Measurements from ENCODE around the gene PFAS.

The PFAS gene

GRCh38 chr17:8282345-8282744 is 33.3 kb downstream of the PFAS start:
- TF ChIP-seq POLR2AphosphoS5 (IDR thresholded peaks at IDR 0.05; ENCODE audit: low read depth, low read length) = no peak
- no peak for TF ChIP-seq POLR2A (IDR thresholded peaks at IDR 0.05; ENCODE audit: low read depth, low read length)
- TF ChIP-seq TAF1 (IDR thresholded peaks at IDR 0.05; ENCODE audit: low read depth, low read length) = no peak
- no peak for TF ChIP-seq SPI1 (IDR thresholded peaks at IDR 0.05; ENCODE audit: low read depth, low read length)
- TF ChIP-seq POU2F2 (IDR thresholded peaks at IDR 0.05; ENCODE audit: low read depth, low read length) = no peak
- no peak for TF ChIP-seq PAX5 (IDR thresholded peaks at IDR 0.05; ENCODE audit: insufficient read depth, low read length, severe bottlenecking)
- DNase-seq (ENCODE audit: insufficient read length, low spot score) = no peak
- FAIRE-seq = no peak

GRCh38 chr17:8283356-8283755 is 34.3 kb downstream of the PFAS start:
- FAIRE-seq = no peak

GRCh38 chr17:8284126-8284525 is 35.0 kb downstream of the PFAS start:
- TF ChIP-seq TAF1 (IDR thresholded peaks at IDR 0.05; ENCODE audit: low read depth, low read length) (no peak), POLR2AphosphoS5 (IDR thresholded peaks at IDR 0.05; ENCODE audit: low read depth, low read length) (no peak), SPI1 (IDR thresholded peaks at IDR 0.05; ENCODE audit: low read depth, low read length) (no peak), POLR2A (IDR thresholded peaks at IDR 0.05; ENCODE audit: low read depth, low read length) (no peak), POU2F2 (IDR thresholded peaks at IDR 0.05; ENCODE audit: low read depth, low read length) (no peak), PAX5 (IDR thresholded peaks at IDR 0.05; ENCODE audit: insufficient read depth, low read length, severe bottlenecking) (no peak)
- DNase-seq (ENCODE audit: insufficient read length, low spot score) = no peak
- no peak for FAIRE-seq

More at GRCh38 chr17:8283356-8283755, 34.3 kb downstream of the PFAS start:
- TF ChIP-seq POLR2A (IDR thresholded peaks at IDR 0.05; ENCODE audit: low read depth, low read length) (no peak), TAF1 (IDR thresholded peaks at IDR 0.05; ENCODE audit: low read depth, low read length) (no peak), POU2F2 (IDR thresholded peaks at IDR 0.05; ENCODE audit: low read depth, low read length) (no peak), POLR2AphosphoS5 (IDR thresholded peaks at IDR 0.05; ENCODE audit: low read depth, low read length) (no peak), SPI1 (IDR thresholded peaks at IDR 0.05; ENCODE audit: low read depth, low read length) (no peak), PAX5 (IDR thresholded peaks at IDR 0.05; ENCODE audit: insufficient read depth, low read length, severe bottlenecking) (no peak)
- DNase-seq (ENCODE audit: insufficient read length, low spot score) = no peak

GRCh38 chr17:8285270-8286181 is 36.4 kb downstream of the PFAS start:
- no peak for DNase-seq (ENCODE audit: insufficient read length, low spot score)

GRCh38 chr17:8287651-8288335 is 38.7 kb downstream of the PFAS start:
- TF ChIP-seq TAF1 (IDR thresholded peaks at IDR 0.05; ENCODE audit: low read depth, low read length) (no peak), SPI1 (IDR thresholded peaks at IDR 0.05; ENCODE audit: low read depth, low read length) (no peak), POLR2AphosphoS5 (IDR thresholded peaks at IDR 0.05; ENCODE audit: low read depth, low read length) (no peak), POU2F2 (IDR thresholded peaks at IDR 0.05; ENCODE audit: low read depth, low read length) (no peak), POLR2A (IDR thresholded peaks at IDR 0.05; ENCODE audit: low read depth, low read length) (no peak), PAX5 (IDR thresholded peaks at IDR 0.05; ENCODE audit: insufficient read depth, low read length, severe bottlenecking) (no peak)
- FAIRE-seq = no peak
- no peak for DNase-seq (ENCODE audit: insufficient read length, low spot score)

More at GRCh38 chr17:8285270-8286181, 36.4 kb downstream of the PFAS start:
- TF ChIP-seq SPI1 (IDR thresholded peaks at IDR 0.05; ENCODE audit: low read depth, low read length) = peak; percentile 34; the same call in 1 of the 2 replicates
- no peak for TF ChIP-seq TAF1 (IDR thresholded peaks at IDR 0.05; ENCODE audit: low read depth, low read length)
- FAIRE-seq = no peak

DNA sequence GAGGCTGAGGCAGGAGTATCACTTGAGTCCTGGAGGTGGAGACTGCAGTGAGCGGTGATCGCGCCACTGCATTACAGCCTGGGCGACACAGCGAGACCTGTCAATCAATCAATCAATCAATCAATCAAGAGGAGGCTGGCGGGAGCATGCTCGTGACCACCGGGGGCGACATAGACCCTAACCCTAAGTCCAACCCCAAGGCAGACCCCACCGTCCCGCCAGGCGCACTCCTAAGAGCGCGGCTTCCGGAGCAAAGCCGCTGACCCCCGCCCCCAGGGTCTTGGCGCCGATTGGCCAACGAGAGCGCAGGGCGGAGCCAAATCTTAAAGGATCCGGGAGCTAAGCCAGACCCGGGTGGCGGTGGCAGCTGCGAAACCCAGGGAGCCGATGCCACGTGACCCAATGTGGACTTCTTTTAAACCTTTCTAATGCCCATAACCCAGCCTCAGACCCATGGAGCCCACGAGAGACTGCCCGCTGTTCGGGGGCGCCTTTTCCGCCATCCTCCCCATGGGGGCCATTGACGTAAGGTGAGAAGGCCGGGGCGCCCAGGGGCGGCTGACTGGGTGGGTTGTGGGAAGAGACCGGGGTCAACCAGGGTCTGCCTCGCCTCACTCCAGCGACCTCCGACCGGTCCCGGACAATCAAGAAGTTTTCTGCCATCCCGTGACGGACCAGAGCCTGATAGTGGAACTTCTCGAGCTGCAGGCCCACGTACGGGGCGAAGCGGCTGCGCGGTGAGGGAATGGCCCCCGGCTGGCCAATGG is 39.4 kb downstream of the PFAS start, which contains the start of gene RANGRF:
Gene RANGRF, plus strand, starts transcription at position 335 of the 767 bp plus-strand sequence. Its CDS starts 119 bp downstream, at position 454.
- DNase-seq (ENCODE audit: insufficient read length, low spot score) (peak; percentile 95), FAIRE-seq (peak; percentile 95)
- TF ChIP-seq POU2F2 (IDR thresholded peaks at IDR 0.05; ENCODE audit: low read depth, low read length) (peak; percentile 72; the same call in 1 of the 2 replicates), POLR2AphosphoS5 (IDR thresholded peaks at IDR 0.05; ENCODE audit: low read depth, low read length) (peak; percentile 72), SPI1 (IDR thresholded peaks at IDR 0.05; ENCODE audit: low read depth, low read length) (no peak), POLR2A (IDR thresholded peaks at IDR 0.05; ENCODE audit: low read depth, low read length) (peak; percentile 82), PAX5 (IDR thresholded peaks at IDR 0.05; ENCODE audit: insufficient read depth, low read length, severe bottlenecking) (no peak), TAF1 (IDR thresholded peaks at IDR 0.05; ENCODE audit: low read depth, low read length) (peak; percentile 64; the same call in 1 of the 2 replicates)

GRCh38 chr17:8289103-8289397 is 40.0 kb downstream of the PFAS start:
- TF ChIP-seq SPI1 (IDR thresholded peaks at IDR 0.05; ENCODE audit: low read depth, low read length) = no peak
- TF ChIP-seq POLR2AphosphoS5 (IDR thresholded peaks at IDR 0.05; ENCODE audit: low read depth, low read length) = no peak
- TF ChIP-seq TAF1 (IDR thresholded peaks at IDR 0.05; ENCODE audit: low read depth, low read length) = no peak
- TF ChIP-seq POLR2A (IDR thresholded peaks at IDR 0.05; ENCODE audit: low read depth, low read length) = no peak
- TF ChIP-seq POU2F2 (IDR thresholded peaks at IDR 0.05; ENCODE audit: low read depth, low read length) = no peak
- TF ChIP-seq PAX5 (IDR thresholded peaks at IDR 0.05; ENCODE audit: insufficient read depth, low read length, severe bottlenecking) = no peak
- DNase-seq (ENCODE audit: insufficient read length, low spot score) = no peak
- FAIRE-seq = no peak

DNA sequence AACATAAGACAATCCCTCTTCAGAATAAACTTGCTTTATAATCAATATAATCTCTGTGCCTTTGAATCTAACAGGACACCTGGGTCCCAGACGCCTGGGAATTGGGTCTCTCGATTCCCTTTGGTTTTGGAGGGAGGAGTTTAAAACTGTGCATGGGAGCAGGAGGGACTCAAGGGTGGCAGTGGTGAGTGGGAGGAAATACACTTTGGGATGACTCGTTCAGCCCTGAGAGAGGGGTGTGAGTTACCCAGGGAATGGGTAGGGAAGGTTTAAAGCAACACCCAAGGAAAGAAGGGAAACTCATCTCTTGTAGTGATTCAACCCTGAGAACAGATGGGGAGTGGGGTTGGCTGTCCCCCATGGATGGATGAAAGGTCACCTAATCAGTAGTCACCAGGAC is 41.0 kb downstream of the PFAS start:
- TF ChIP-seq SPI1 (IDR thresholded peaks at IDR 0.05; ENCODE audit: low read depth, low read length) = no peak
- TF ChIP-seq POLR2AphosphoS5 (IDR thresholded peaks at IDR 0.05; ENCODE audit: low read depth, low read length) = no peak
- no peak for TF ChIP-seq TAF1 (IDR thresholded peaks at IDR 0.05; ENCODE audit: low read depth, low read length)
- TF ChIP-seq POLR2A (IDR thresholded peaks at IDR 0.05; ENCODE audit: low read depth, low read length) = no peak
- TF ChIP-seq POU2F2 (IDR thresholded peaks at IDR 0.05; ENCODE audit: low read depth, low read length) = no peak
- no peak for TF ChIP-seq PAX5 (IDR thresholded peaks at IDR 0.05; ENCODE audit: insufficient read depth, low read length, severe bottlenecking)
- no peak for DNase-seq (ENCODE audit: insufficient read length, low spot score)
- peak; percentile 20 for FAIRE-seq
